Measurements from ENCODE around the gene ADAMTSL1.

GRCh38 chr9:18676525-18676924, 202.6 kb downstream of the ADAMTSL1 start:
- TF ChIP-seq CTCF (conservative IDR thresholded peaks at IDR 0.05; ENCODE audit: low read length) (no peak), EZH2phosphoT487 (IDR thresholded peaks at IDR 0.05; ENCODE audit: borderline replicate concordance, low read depth, low read length) (no peak)
